ENCODE measurements around the gene GPNMB. TPM values are rescaled to one million over a fixed set of nuclear protein-coding genes. Genes with fewer than 3 reads are reported as not detected.

GPNMB gene
- total and polyA plus RNA-seq, 2 of the 4 experiments (the other 2 are of a cell fraction), result under 0.01 to 0.14 TPM

DNA sequence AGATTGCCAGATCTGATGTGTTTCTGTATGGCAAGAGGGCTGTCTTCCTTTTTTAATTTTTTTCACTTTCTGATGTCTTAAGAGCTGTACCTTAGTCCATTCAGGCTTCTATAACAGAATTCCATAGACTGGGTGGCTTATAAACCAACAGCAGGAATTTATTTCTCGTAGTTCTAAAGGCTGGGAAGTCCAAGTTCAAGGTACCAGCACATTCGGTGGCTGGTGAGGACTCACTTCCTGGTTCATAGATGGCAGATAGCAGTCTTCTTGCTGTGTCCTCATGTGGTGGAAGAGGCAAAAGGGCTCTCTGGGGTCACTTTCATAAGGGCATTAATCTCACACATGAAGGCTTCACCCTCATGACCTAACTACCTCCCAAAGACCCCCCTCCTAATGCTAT lies 20.8 kb downstream of the GPNMB start:
- H3K4me3 ChIP-seq (ENCODE audit: insufficient read depth, low read depth, low read length), result no peak overlapping the region
- no TSS peak for BruUV-seq (replicated peaks)
- H3K36me3 ChIP-seq (ENCODE audit: control insufficient read depth, insufficient read depth, low read length), result no peaks in the 10 kb centered on the region
- H4K91ac ChIP-seq (ENCODE audit: insufficient read depth, low read depth, low read length), result no peak overlapping the region
- no peak overlapping the region for H3K23ac ChIP-seq (ENCODE audit: low read depth, low read length)
- no peak overlapping the region for H3K18ac ChIP-seq (ENCODE audit: low read depth, low read length)
- no peaks in the 10 kb centered on the region for H4K20me1 ChIP-seq (ENCODE audit: insufficient read depth, low read length)
- no peak overlapping the region for H3K27ac ChIP-seq (ENCODE audit: insufficient read depth, low read length)
- H3K9me3 ChIP-seq (ENCODE audit: control insufficient read depth, insufficient read depth, low read length), result 0 out of 2 replicates have a peak, but pooled peaks cover 2% of the 10 kb centered on the region
- in situ Hi-C loops (cut with MboI; ENCODE audit: low sequenced_read_pairs) (no loop called here), dilution Hi-C loops (cut with HindIII; ENCODE audit: low sequenced_read_pairs, unreplicated experiment) (no loop called here), intact Hi-C loops (cut with micrococcal nuclease) (no loop called here)
- H2AK5ac ChIP-seq (ENCODE audit: low read depth, low read length), result no peak overlapping the region
- no peak overlapping the region for H3K56ac ChIP-seq (ENCODE audit: extremely low read depth, insufficient read depth, low read length)
- no peak overlapping the region for H3K4me2 ChIP-seq (ENCODE audit: low read depth, low read length)
- no peak overlapping the region for H4K5ac ChIP-seq (ENCODE audit: low read depth, low read length)
- DNase-seq, result no peak
- TF ChIP-seq, protein P1, sequence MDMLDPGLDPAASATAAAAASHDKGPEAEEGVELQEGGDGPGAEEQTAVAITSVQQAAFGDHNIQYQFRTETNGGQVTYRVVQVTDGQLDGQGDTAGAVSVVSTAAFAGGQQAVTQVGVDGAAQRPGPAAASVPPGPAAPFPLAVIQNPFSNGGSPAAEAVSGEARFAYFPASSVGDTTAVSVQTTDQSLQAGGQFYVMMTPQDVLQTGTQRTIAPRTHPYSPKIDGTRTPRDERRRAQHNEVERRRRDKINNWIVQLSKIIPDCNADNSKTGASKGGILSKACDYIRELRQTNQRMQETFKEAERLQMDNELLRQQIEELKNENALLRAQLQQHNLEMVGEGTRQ (IDR thresholded peaks at IDR 0.05; ENCODE audit: low read depth, low read length), result no peak
- TF ChIP-seq, protein P2, sequence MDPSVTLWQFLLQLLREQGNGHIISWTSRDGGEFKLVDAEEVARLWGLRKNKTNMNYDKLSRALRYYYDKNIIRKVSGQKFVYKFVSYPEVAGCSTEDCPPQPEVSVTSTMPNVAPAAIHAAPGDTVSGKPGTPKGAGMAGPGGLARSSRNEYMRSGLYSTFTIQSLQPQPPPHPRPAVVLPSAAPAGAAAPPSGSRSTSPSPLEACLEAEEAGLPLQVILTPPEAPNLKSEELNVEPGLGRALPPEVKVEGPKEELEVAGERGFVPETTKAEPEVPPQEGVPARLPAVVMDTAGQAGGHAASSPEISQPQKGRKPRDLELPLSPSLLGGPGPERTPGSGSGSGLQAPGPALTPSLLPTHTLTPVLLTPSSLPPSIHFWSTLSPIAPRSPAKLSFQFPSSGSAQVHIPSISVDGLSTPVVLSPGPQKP (IDR thresholded peaks at IDR 0.05; ENCODE audit: borderline replicate concordance, low read depth, low read length), result no peak
- no peak for TF ChIP-seq RFX5 (IDR thresholded peaks at IDR 0.05; ENCODE audit: low read depth, low read length)
- no peak for TF ChIP-seq NFE2L2 (IDR thresholded peaks at IDR 0.05; ENCODE audit: low read depth, low read length)
- TF ChIP-seq RCOR1 (IDR thresholded peaks at IDR 0.05; ENCODE audit: insufficient replicate concordance, low read length), result no peak
- no peak for TF ChIP-seq MAFK (IDR thresholded peaks at IDR 0.05; ENCODE audit: low read depth, low read length)
- TF ChIP-seq BHLHE40 (IDR thresholded peaks at IDR 0.05; ENCODE audit: low read depth, low read length), result no peak
- TF ChIP-seq FOS (IDR thresholded peaks at IDR 0.05; ENCODE audit: low read depth, low read length), result no peak
- TF ChIP-seq RAD21 (IDR thresholded peaks at IDR 0.05; ENCODE audit: low read length), result no peak
- no peak for TF ChIP-seq MAZ (IDR thresholded peaks at IDR 0.05; ENCODE audit: borderline replicate concordance, low read depth, low read length)
- TF ChIP-seq CHD1 (IDR thresholded peaks at IDR 0.05; ENCODE audit: low read depth, low read length), result no peak
- no peak for TF ChIP-seq CEBPB (IDR thresholded peaks at IDR 0.05; ENCODE audit: low read depth, low read length)
- TF ChIP-seq POLR2A (IDR thresholded peaks at IDR 0.05; ENCODE audit: low read depth, low read length), result no peak
- no peak for TF ChIP-seq MXI1 (IDR thresholded peaks at IDR 0.05; ENCODE audit: borderline replicate concordance, low read depth, low read length)
- TF ChIP-seq CTCF (conservative IDR thresholded peaks at IDR 0.05; ENCODE audit: low read depth, low read length), result no peak
- TF ChIP-seq SMC3 (IDR thresholded peaks at IDR 0.05; ENCODE audit: low read depth, low read length), result no peak
- ATAC-seq (ENCODE audit: low read depth), result no peak
- no peaks in the 10 kb centered on the region for H3K79me1 ChIP-seq (ENCODE audit: low read depth in 1 of 2, low read length in 2 of 2)
- no peak overlapping the region for H2BK15ac ChIP-seq (ENCODE audit: low read depth, low read length)
- H3K4ac ChIP-seq (ENCODE audit: low read depth, low read length), result no peak overlapping the region
- ChIA-PET POLR2A (ENCODE audit: unreplicated experiment) (no interaction called here), CTCF (no interaction called here)
- H3K14ac ChIP-seq (replicated peaks; ENCODE audit: low read depth, low read length), result no peak overlapping the region
- no peak overlapping the region for H2BK120ac ChIP-seq (ENCODE audit: low read depth, low read length)
- no peaks in the 10 kb centered on the region for H3K9me1 ChIP-seq (ENCODE audit: insufficient read depth, low read length)
- no peak overlapping the region for H4K8ac ChIP-seq (ENCODE audit: low read depth in 2 of 2, low read length in 2 of 2)
- no peak overlapping the region for H2BK20ac ChIP-seq (ENCODE audit: low read depth, low read length)
- H3K9ac ChIP-seq (ENCODE audit: low read depth, low read length), result no peak overlapping the region
- H2AK9ac ChIP-seq (replicated peaks; ENCODE audit: low read depth, low read length, poor library complexity), result no peak overlapping the region
- no peak overlapping the region for H2AFZ ChIP-seq (replicated peaks; ENCODE audit: low read length, poor library complexity)
- H2BK5ac ChIP-seq (ENCODE audit: low read depth, low read length, poor library complexity, severe bottlenecking), result no peak overlapping the region
- no peaks in the 10 kb centered on the region for H3K4me1 ChIP-seq (ENCODE audit: control insufficient read depth, insufficient read depth, low read length)
- WGBS, 2 experiments (ENCODE audit: extremely low coverage in 2 of 2, insufficient read length in 1 of 2), result no CpG with 5 or more reads among the region's 2 CpGs
- H3K27me3 ChIP-seq (ENCODE audit: control insufficient read depth, insufficient read depth, low read length), result peaks cover 18% of the 10 kb centered on the region
